Mesendoderm (in vitro differentiated cells): Measurements from ENCODE around the gene PIK3IP1.

Experiments used
- DNase-seq: peaks from one replicate; pipeline ENCODE4 v3.0.0; 2013
- H2AK5ac ChIP-seq: 2 replicates; pipeline ENCODE4 v1.6.1; 2013; ENCODE audit warnings: low read length, inconsistent platforms
- H2BK120ac ChIP-seq: 2 replicates; pipeline ENCODE4 v1.6.1; 2013; ENCODE audit warnings: low read depth, mild to moderate bottlenecking, low read length, moderate library complexity, mixed read lengths
- H2BK15ac ChIP-seq: replicated peaks from 2 replicates; pipeline ENCODE4 v1.6.1; 2013; ENCODE audit warnings: low read depth, mild to moderate bottlenecking, moderate library complexity
- H2BK5ac ChIP-seq: 2 replicates; pipeline ENCODE4 v1.6.1; 2013; ENCODE audit warnings: low read length, inconsistent platforms
- H3K18ac ChIP-seq: 2 replicates; pipeline ENCODE4 v1.6.1; 2013; ENCODE audit warnings: mild to moderate bottlenecking, low read length, mixed read lengths
- H3K23ac ChIP-seq: one replicate; pipeline ENCODE4 v1.6.1; 2013; ENCODE audit warnings: low read length
- H3K27ac ChIP-seq: 2 replicates; pipeline ENCODE4 v1.5.1; 2013; ENCODE audit warnings: low read depth, mild to moderate bottlenecking, inconsistent platforms, low read length, moderate library complexity
- H3K27me3 ChIP-seq: 2 replicates; pipeline ENCODE4 v1.6.1; 2013; ENCODE audit warnings: low read length, control low read depth, mild to moderate bottlenecking, inconsistent platforms; ENCODE audit not compliant: insufficient read depth, poor library complexity
- H3K36me3 ChIP-seq: 2 replicates; pipeline ENCODE4 v1.6.1; 2013; ENCODE audit warnings: low read length, inconsistent platforms; ENCODE audit not compliant: control insufficient read depth, insufficient read depth
- H3K4ac ChIP-seq: one replicate; pipeline ENCODE4 v1.6.1; 2013; ENCODE audit warnings: low read depth, mild to moderate bottlenecking, low read length, moderate library complexity
- H3K4me1 ChIP-seq: 2 replicates; pipeline ENCODE4 v1.6.1; 2013; ENCODE audit warnings: low read depth, low read length, inconsistent platforms; ENCODE audit not compliant: control insufficient read depth
- H3K4me2 ChIP-seq: 2 replicates; pipeline ENCODE4 v1.6.1; 2013; ENCODE audit warnings: low read length
- H3K4me3 ChIP-seq: 2 replicates; pipeline ENCODE4 v1.5.1; 2013; ENCODE audit warnings: mild to moderate bottlenecking, low read length
- H3K56ac ChIP-seq: one replicate; pipeline ENCODE4 v1.6.1; 2013; ENCODE audit warnings: low read length
- H3K79me1 ChIP-seq: 2 replicates; pipeline ENCODE4 v1.6.1; 2013; ENCODE audit warnings: low read length, inconsistent platforms
- H3K79me2 ChIP-seq: 2 replicates; pipeline ENCODE4 v1.6.1; 2013; ENCODE audit warnings: mild to moderate bottlenecking, low read length; ENCODE audit not compliant: control insufficient read depth, insufficient read depth
- H3K9ac ChIP-seq: 2 replicates; pipeline ENCODE4 v1.6.1; 2013; ENCODE audit warnings: low read length, inconsistent platforms
- H4K5ac ChIP-seq: one replicate; pipeline ENCODE4 v1.6.1; 2013; ENCODE audit warnings: low read length
- H4K8ac ChIP-seq: one replicate; pipeline ENCODE4 v1.6.1; 2013; ENCODE audit warnings: low read depth, mild to moderate bottlenecking, control low read depth, low read length, moderate library complexity
- WGBS: extraction: QIAGEN DNeasy Blood & Tissue Kit; methylation state at CpG from one replicate; pipeline ENCODE4 v1.1.7; 2013; ENCODE audit warnings: low lambda C conversion rate, missing lambda C conversion rate; ENCODE audit not compliant: insufficient coverage; ENCODE audit errors: extremely low coverage; 5-methylcytosine and 5-hydroxymethylcytosine counted together

PIK3IP1 gene

GRCh38 chr22:31278626-31279326 lies 13.5 kb downstream of the PIK3IP1 start:
- no peak overlapping the region for H4K5ac ChIP-seq
- no peak overlapping the region for H3K23ac ChIP-seq
- no peak overlapping the region for H2BK15ac ChIP-seq
- H3K4ac ChIP-seq = no peak overlapping the region
- no peak overlapping the region for H3K18ac ChIP-seq
- WGBS = no CpG with 5 or more reads among the region's 6 CpGs
- H3K36me3 ChIP-seq = peaks cover 2% of the 10 kb centered on the region
- no peak overlapping the region for H3K4me3 ChIP-seq
- no peak overlapping the region for H3K27ac ChIP-seq
- no peak overlapping the region for H3K9ac ChIP-seq
- no peak overlapping the region for H2BK5ac ChIP-seq
- H3K4me2 ChIP-seq = no peak overlapping the region
- H4K8ac ChIP-seq = no peak overlapping the region
- no peaks in the 10 kb centered on the region for H3K27me3 ChIP-seq
- H3K4me1 ChIP-seq = no peaks in the 10 kb centered on the region
- H2AK5ac ChIP-seq = no peak overlapping the region
- H3K56ac ChIP-seq = no peak overlapping the region
- no peak overlapping the region for H2BK120ac ChIP-seq
- DNase-seq = no peak
- H3K79me1 ChIP-seq = no peaks in the 10 kb centered on the region
- H3K79me2 ChIP-seq = no peaks in the 10 kb centered on the region

GRCh38 chr22:31278151-31278621 lies 14.1 kb downstream of the PIK3IP1 start:
- Histone ChIP-seq H2BK15ac (no peak overlapping the region), H3K56ac (no peak overlapping the region), H3K9ac (no peak overlapping the region), H3K79me2 (no peaks in the 10 kb centered on the region), H3K4me1 (no peaks in the 10 kb centered on the region), H3K4me2 (no peak overlapping the region), H2BK5ac (no peak overlapping the region), H2AK5ac (no peak overlapping the region), H3K27ac (no peak overlapping the region), H3K79me1 (no peaks in the 10 kb centered on the region), H3K4me3 (no peak overlapping the region), H2BK120ac (no peak overlapping the region), H3K27me3 (no peaks in the 10 kb centered on the region), H3K23ac (no peak overlapping the region), H3K36me3 (peaks cover 2% of the 10 kb centered on the region), H4K8ac (no peak overlapping the region), H3K18ac (no peak overlapping the region), H4K5ac (no peak overlapping the region), H3K4ac (no peak overlapping the region)
- WGBS = no CpG with 5 or more reads among the region's 9 CpGs
- DNase-seq = no peak

- Histone ChIP-seq H2BK15ac (no peak overlapping the region), H2BK5ac (no peak overlapping the region), H3K18ac (no peak overlapping the region), H4K8ac (no peak overlapping the region), H3K27me3 (no peaks in the 10 kb centered on the region), H4K5ac (no peak overlapping the region), H3K56ac (no peak overlapping the region), H3K27ac (no peak overlapping the region), H3K4me3 (no peak overlapping the region), H3K23ac (no peak overlapping the region), H3K79me1 (no peaks in the 10 kb centered on the region), H3K9ac (no peak overlapping the region), H3K79me2 (no peaks in the 10 kb centered on the region), H3K4ac (no peak overlapping the region), H2AK5ac (no peak overlapping the region), H3K4me2 (no peak overlapping the region), H2BK120ac (no peak overlapping the region), H3K36me3 (peaks cover 2% of the 10 kb centered on the region), H3K4me1 (no peaks in the 10 kb centered on the region)
- no CpG with 5 or more reads among the region's 5 CpGs for WGBS
- DNase-seq = no peak
Observed at GRCh38 chr22:31277741-31278140, 14.5 kb downstream of the PIK3IP1 start.

GRCh38 chr22:31276426-31277167 lies 15.7 kb downstream of the PIK3IP1 start:
- Histone ChIP-seq H3K4ac (no peak overlapping the region), H2BK120ac (no peak overlapping the region), H3K18ac (no peak overlapping the region), H2AK5ac (no peak overlapping the region), H2BK15ac (no peak overlapping the region), H3K36me3 (peaks cover 2% of the 10 kb centered on the region), H3K27me3 (no peaks in the 10 kb centered on the region), H3K9ac (no peak overlapping the region), H3K23ac (no peak overlapping the region), H3K4me2 (no peak overlapping the region), H2BK5ac (no peak overlapping the region), H4K5ac (no peak overlapping the region), H3K27ac (no peak overlapping the region), H3K4me1 (no peaks in the 10 kb centered on the region), H3K56ac (no peak overlapping the region), H3K79me2 (no peaks in the 10 kb centered on the region), H3K79me1 (no peaks in the 10 kb centered on the region), H4K8ac (no peak overlapping the region), H3K4me3 (no peak overlapping the region)
- WGBS = no CpG with 5 or more reads among the region's 69 CpGs
- DNase-seq = no peak

GRCh38 chr22:31275576-31275975 lies 16.7 kb downstream of the PIK3IP1 start:
- H2BK15ac ChIP-seq = no peak overlapping the region
- no peak overlapping the region for H3K18ac ChIP-seq
- H3K4me2 ChIP-seq = no peak overlapping the region
- no CpG with 5 or more reads among the region's 5 CpGs for WGBS
- peaks cover 2% of the 10 kb centered on the region for H3K36me3 ChIP-seq
- H2BK5ac ChIP-seq = no peak overlapping the region
- H3K4ac ChIP-seq = no peak overlapping the region
- no peak overlapping the region for H4K5ac ChIP-seq
- H3K79me2 ChIP-seq = no peaks in the 10 kb centered on the region
- no peak for DNase-seq
- no peak overlapping the region for H4K8ac ChIP-seq
- H3K23ac ChIP-seq = no peak overlapping the region
- H3K79me1 ChIP-seq = no peaks in the 10 kb centered on the region
- H2AK5ac ChIP-seq = no peak overlapping the region
- peaks cover 5% of the 10 kb centered on the region for H3K4me1 ChIP-seq
- no peak overlapping the region for H3K27ac ChIP-seq
- no peak overlapping the region for H3K4me3 ChIP-seq
- no peak overlapping the region for H3K56ac ChIP-seq
- H3K9ac ChIP-seq = no peak overlapping the region
- no peaks in the 10 kb centered on the region for H3K27me3 ChIP-seq
- no peak overlapping the region for H2BK120ac ChIP-seq
